GM12872 (cell line): ENCODE data around the gene NCBP2L.

ENCODE experiments used
- TF ChIP-seq, protein P1 (sequence below): IDR thresholded peaks from 3 replicates; pipeline ENCODE4 v1.5.1; 2011; ENCODE audit warnings: low read depth, mild to moderate bottlenecking, low read length, moderate library complexity; ENCODE audit not compliant: insufficient read depth

The NCBP2L gene

DNA sequence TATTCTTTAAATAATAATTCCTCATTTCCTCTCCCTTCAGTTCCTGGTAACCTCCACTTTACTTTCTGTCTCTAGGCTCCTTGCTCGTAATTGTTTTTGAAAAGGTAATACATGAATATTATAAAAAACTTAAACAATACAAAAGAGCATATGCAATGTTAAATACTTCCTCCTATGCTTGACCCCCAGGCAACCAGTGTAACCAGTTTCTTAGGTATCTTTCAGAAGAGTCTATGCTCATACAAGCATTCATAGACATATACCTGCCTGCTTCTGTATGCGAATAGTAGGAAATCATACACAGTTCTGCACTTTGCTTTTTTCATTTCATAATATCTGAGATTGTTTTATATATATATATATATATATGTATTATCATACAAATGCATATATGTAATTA lies 45.5 kb downstream of the NCBP2L start:
- TF ChIP-seq, protein P1, sequence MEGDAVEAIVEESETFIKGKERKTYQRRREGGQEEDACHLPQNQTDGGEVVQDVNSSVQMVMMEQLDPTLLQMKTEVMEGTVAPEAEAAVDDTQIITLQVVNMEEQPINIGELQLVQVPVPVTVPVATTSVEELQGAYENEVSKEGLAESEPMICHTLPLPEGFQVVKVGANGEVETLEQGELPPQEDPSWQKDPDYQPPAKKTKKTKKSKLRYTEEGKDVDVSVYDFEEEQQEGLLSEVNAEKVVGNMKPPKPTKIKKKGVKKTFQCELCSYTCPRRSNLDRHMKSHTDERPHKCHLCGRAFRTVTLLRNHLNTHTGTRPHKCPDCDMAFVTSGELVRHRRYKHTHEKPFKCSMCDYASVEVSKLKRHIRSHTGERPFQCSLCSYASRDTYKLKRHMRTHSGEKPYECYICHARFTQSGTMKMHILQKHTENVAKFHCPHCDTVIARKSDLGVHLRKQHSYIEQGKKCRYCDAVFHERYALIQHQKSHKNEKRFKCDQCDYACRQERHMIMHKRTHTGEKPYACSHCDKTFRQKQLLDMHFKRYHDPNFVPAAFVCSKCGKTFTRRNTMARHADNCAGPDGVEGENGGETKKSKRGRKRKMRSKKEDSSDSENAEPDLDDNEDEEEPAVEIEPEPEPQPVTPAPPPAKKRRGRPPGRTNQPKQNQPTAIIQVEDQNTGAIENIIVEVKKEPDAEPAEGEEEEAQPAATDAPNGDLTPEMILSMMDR: no peak

- TF ChIP-seq, protein P1: no peak
Measured at GRCh38 chrX:107823456-107823855, 45.9 kb downstream of the NCBP2L start.

- TF ChIP-seq, protein P1: no peak
Measured at GRCh38 chrX:107825698-107826237, 48.2 kb downstream of the NCBP2L start, which contains the start of gene MID2. MID2 (plus strand) TSS chrX:107825866; CDS start chrX:107826427, 561 bp downstream.

DNA sequence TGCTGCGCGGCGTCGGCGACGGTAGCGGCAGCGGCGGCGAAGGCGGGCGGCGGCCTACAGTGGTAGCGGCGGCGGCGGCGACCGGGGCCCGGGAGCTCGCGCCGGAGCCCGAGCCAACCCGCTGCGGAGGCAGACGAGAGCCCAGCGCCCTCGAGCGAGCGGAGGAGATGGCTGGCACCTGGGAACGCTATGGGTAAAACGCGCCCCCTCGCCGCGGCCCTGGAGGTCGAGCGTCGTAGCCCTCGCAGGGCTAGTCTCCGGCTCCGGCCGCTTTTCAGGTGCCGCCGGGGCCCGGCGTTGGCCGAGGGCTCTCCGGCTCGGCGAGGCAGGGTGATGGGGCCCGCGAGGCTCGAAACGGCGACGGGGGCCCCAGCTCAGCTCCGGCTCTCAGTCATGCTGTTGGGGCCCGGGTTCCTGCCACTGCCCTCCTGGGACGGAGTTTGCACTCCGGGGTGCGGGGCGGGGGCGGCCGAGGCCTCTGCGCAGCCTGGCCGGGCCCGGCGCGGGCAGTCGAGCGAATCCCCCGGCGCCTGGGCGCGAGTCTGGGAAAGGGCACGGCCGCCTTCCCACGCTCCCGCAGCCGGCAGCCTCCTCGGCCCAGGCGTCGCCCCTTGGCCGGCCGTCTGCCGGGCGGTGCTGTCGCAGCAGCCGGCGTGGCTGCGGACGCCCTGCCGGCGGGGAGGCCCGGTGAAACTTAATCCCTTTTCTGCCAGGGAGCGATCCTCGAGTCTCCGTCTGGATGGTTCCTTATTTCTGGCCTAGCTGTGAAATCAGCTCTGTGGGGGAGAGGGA lies 48.9 kb downstream of the NCBP2L start:
- TF ChIP-seq, protein P1: no peak

GRCh38 chrX:107827030-107827831 lies 49.7 kb downstream of the NCBP2L start:
- TF ChIP-seq, protein P1: no peak

GRCh38 chrX:107827852-107828251 lies 50.3 kb downstream of the NCBP2L start:
- TF ChIP-seq, protein P1: no peak

DNA sequence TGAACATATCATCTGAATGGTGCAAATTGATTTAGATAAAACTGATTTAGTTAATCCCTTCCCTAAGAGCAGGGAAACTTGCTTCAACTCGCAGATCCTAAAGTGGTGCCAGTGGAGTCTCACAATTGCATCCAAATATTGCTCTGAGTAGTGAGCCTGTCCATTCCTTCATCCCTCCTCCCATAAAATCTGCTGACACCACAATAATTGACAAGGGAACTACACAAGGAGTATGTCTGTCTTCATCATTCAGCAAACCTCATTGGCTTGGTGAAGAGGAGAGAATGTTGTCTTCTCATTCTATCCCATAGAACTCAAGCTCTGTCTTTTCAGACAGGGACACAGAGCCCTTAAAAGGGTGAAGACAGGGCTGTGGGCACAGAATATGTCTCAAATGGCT lies 52.3 kb downstream of the NCBP2L start:
- TF ChIP-seq, protein P1: no peak
